ENCODE measurements around the gene NPY.

NPY gene

GRCh38 chr7:24339575-24339974 lies 55.6 kb downstream of the NPY start:
- no peak overlapping the region for H3K27ac ChIP-seq
- H3K27me3 ChIP-seq = peaks cover 6% of the 10 kb centered on the region
- no peaks in the 10 kb centered on the region for H3K4me1 ChIP-seq (ENCODE audit: control insufficient read depth in 1 of 2, insufficient read depth in 1 of 2, low read depth in 1 of 2, low read length in 1 of 2)
- no peaks in the 10 kb centered on the region for H3K36me3 ChIP-seq
- no peaks in the 10 kb centered on the region for H3K9me3 ChIP-seq
- H3K4me3 ChIP-seq (ENCODE audit: low read depth in 1 of 2, low read length in 1 of 2) = no peak overlapping the region
- TF ChIP-seq CTCF (IDR thresholded peaks at IDR 0.05) = no peak

GRCh38 chr7:24340727-24341126 lies 56.7 kb downstream of the NPY start:
- Histone ChIP-seq H3K9me3 (no peaks in the 10 kb centered on the region), H3K27me3 (peaks cover 6% of the 10 kb centered on the region), H3K27ac (no peak overlapping the region), H3K4me1 (ENCODE audit: control insufficient read depth in 1 of 2, insufficient read depth in 1 of 2, low read depth in 1 of 2, low read length in 1 of 2) (no peaks in the 10 kb centered on the region), H3K36me3 (no peaks in the 10 kb centered on the region), H3K4me3 (ENCODE audit: low read depth in 1 of 2, low read length in 1 of 2) (no peak overlapping the region)
- no peak for TF ChIP-seq CTCF (IDR thresholded peaks at IDR 0.05)
